GM12873 (cell line): ENCODE measurements around the gene DNAAF6.

Source experiments
- CTCF ChIP-seq: IDR thresholded peaks from 2 replicates; pipeline ENCODE4 v1.5.1; 2012; ENCODE audit warnings: low read depth, mild to moderate bottlenecking, moderate library complexity, low read length, control low read depth; ENCODE audit not compliant: insufficient read depth; ENCODE audit errors: missing control alignments

The DNAAF6 gene

GRCh38 chrX:107227780-107228485 is 21.5 kb downstream of the DNAAF6 start:
- no peak for TF ChIP-seq CTCF

DNA sequence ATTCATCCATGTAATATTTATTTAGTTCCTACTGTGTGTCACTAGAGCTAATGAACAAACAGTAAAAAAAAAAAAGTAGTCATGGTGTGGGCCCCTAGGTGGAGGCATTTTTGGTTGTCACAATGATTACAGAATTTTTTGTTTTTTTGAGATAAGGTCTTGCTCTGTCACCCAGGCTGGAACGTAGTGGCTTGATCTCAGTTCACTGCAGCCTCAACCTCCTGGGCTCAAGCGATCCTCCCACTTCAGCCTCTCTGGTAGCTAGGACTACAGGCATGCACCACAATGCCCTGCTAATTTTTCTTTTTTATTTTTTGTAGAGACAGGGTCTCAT is 22.0 kb downstream of the DNAAF6 start:
- no peak for TF ChIP-seq CTCF

GRCh38 chrX:107272431-107272921 is 66.1 kb downstream of the DNAAF6 start:
- TF ChIP-seq CTCF: no peak

DNA sequence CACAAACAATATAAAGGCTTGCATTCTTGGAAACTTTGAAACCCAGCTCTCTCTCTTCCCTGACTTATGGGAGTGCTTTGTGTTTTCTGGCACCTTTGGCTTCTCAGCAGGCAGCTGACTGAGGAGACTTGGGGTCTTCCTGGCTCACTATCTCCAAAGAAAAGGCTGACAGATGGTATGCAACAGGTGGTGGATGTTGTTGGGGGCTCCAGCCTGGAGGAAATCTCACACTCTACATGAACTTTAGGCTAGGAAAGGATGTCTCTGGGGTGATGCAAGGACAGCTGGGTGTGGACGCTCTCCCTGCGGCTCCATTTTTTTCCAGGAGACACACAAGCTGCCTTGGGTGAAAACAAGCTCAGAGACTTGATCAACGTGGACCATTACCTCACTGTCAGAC is 67.4 kb downstream of the DNAAF6 start:
- no peak for TF ChIP-seq CTCF

- no peak for TF ChIP-seq CTCF
These were observed 82.3 kb downstream of the DNAAF6 start for GRCh38 chrX:107288676-107289075.

DNA sequence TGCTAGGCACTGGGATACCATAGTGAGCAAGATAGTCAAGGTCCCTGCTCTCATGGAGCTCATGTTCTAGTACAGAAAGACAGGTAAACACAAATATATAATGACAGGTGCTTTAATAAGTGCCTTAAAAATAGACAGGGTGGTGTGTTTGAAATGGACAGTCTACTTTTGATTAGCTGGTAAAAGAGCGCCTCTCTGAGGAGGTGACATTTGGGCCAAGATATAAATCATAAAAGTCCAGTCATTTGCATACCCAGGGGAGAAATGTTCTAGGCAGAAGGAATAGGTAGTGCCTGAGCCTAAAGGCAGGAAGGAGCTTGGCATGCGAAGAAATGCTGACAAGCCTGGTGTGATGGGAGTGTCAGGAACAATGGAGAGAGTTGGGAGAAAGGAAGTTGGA is 83.6 kb downstream of the DNAAF6 start:
- TF ChIP-seq CTCF: no peak

DNA sequence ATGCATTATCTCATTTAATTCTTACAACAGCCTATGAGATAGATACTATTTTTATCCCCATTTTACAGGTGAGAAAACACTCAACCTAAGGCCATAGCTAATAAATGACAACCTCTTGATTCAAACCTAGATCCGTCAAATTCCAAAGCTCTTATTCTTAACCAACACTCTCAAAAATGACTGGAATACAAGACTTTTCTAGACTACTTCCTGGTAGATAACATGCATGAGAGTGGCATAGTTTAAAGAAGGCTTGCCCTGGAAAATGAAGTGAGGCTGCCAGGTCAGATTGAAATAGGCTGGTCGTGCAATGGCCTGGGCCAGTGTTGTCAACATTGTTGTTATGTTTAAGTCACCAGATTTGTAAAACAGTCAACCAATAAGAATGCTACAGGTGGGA is 86.6 kb downstream of the DNAAF6 start:
- TF ChIP-seq CTCF: no peak
